Psoas muscle (tissue), 8 donors: ENCODE results near the gene FMNL2. TPM values are rescaled to one million over a fixed set of nuclear protein-coding genes. Genes with fewer than 3 reads are reported as not detected.

Experiments used
- ATAC-seq, 4 donors: fragments of 200-7000 bp; cut with Tn5 transposase; one replicate each; pipeline ENCODE4 v1.9.1; 2020; ENCODE audit warnings: moderate library complexity in 3 of 4, mild to moderate bottlenecking in 2 of 4
- DNase-seq, 2 donors: peaks; one replicate each; pipeline ENCODE4 v3.0.0-alpha.2; 2020
- H3K27ac ChIP-seq: fragments of 200-600 bp; one replicate; pipeline ENCODE4 v1.8.0; 2022
- H3K27me3 ChIP-seq, 3 donors: fragments of 200-600 bp in 1 of 3; one replicate each; pipeline versions ENCODE4 v1.6.1 to v1.8.0; 2013 to 2022; ENCODE audit warnings: low read length in 2 of 3, mild to moderate bottlenecking in 2 of 3, moderate library complexity in 1 of 3; ENCODE audit not compliant: insufficient read depth in 3 of 3
- H3K36me3 ChIP-seq, 2 donors: fragments of 200-600 bp in 1 of 2; one replicate each; pipeline versions ENCODE4 v1.6.1 to v1.8.0; 2013 to 2022; ENCODE audit warnings: low read depth in 1 of 2, mild to moderate bottlenecking in 1 of 2, moderate library complexity in 1 of 2; ENCODE audit not compliant: insufficient read depth in 1 of 2
- H3K4me1 ChIP-seq: fragments of 200-600 bp; one replicate; pipeline ENCODE4 v1.8.0; 2022
- H3K4me3 ChIP-seq: fragments of 200-600 bp; one replicate; pipeline ENCODE4 v1.8.0; 2022; ENCODE audit warnings: mild to moderate bottlenecking
- H3K9me3 ChIP-seq: fragments of 200-600 bp; one replicate; pipeline ENCODE4 v1.8.0; 2022
- WGBS, 3 donors: extraction: QIAGEN DNeasy Blood & Tissue Kit; methylation state at CpG; one replicate each; pipeline versions ENCODE4 v1.1.6 to v1.1.7; 2013; 5-methylcytosine and 5-hydroxymethylcytosine counted together
- intact Hi-C, 2 donors: fragments of 100-400 bp; cut with DNase I; formaldehyde crosslinking; loops; one replicate each; pipeline versions ENCODE4 v1.11.0 to v1.14.2; 2022
- polyA plus RNA-seq, 3 donors: library from polyadenylated mRNA; stranded (reverse); fragments of 200-250 nt; gene quantifications; one replicate each; pipeline ENCODE4 v1.2.3, GENCODE V29; 2013
- total RNA-seq, 4 donors: library from RNA; stranded (reverse); fragmentation: NEBNext Ultra II Directional in 2 of 4; extraction: Animal tissue kit (Norgen Biotek cat#: 25700) in 2 of 4; gene quantifications; one replicate each; pipeline versions ENCODE4 v1.2.1 to v1.2.4, GENCODE V29; 2021 to 2023
- TF ChIP-seq, protein P1 (sequence below): fragments of 200-600 bp; IDR thresholded peaks from one replicate; pipeline ENCODE4 v1.8.0; 2022; ENCODE audit warnings: antibody characterized with exemption
- donor health status: healthy with polysubstance abuse.
- donor health status: DM: no; HTN: no; CAD: no; lungs with moderate emphysema.
- donor health status: Bipolar disorder and iron deficiency.
- donor health status: healthy.
- donor health status: DM: yes; HTN: yes; CAD: no.
- donor health status: DM: no; HTN: no; CAD: no.
- donor health status: DM: no; HTN: no; CAD: no.
- donor health status: DM: yes; HTN: yes; CAD: no.

Gene FMNL2
- total and polyA plus RNA-seq, 7 donors: 6.6 to 18.2 (median 11.0) TPM

DNA sequence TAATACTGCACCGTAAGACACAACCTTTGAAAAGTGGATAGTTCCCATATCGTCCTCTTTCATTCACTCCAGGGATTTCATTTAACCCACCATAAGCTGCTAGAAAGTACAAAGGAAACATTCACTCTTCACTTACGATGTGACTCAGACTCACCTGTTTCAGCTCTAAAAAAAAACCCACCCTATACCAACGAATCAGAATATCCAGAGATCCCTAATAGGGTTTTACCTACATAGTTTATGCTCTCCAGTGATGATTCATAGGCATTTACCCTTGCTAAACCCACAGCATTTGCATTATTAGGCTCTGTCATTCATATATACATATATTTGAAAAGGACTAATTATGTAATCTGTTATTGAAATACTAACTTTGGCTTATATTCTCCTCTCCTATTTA lies 322.1 kb downstream of the FMNL2 start:
- Histone ChIP-seq H3K4me1 (no peaks in the 10 kb centered on the region), H3K9me3 (no peaks in the 10 kb centered on the region), H3K36me3 (peaks cover 3 to 91% of the 10 kb centered on the region in 2 donors), H3K27me3 (no peaks in the 10 kb centered on the region), H3K4me3 (no peak overlapping the region), H3K27ac (no peak overlapping the region)
- ATAC-seq: no peak
- TF ChIP-seq, protein P1, sequence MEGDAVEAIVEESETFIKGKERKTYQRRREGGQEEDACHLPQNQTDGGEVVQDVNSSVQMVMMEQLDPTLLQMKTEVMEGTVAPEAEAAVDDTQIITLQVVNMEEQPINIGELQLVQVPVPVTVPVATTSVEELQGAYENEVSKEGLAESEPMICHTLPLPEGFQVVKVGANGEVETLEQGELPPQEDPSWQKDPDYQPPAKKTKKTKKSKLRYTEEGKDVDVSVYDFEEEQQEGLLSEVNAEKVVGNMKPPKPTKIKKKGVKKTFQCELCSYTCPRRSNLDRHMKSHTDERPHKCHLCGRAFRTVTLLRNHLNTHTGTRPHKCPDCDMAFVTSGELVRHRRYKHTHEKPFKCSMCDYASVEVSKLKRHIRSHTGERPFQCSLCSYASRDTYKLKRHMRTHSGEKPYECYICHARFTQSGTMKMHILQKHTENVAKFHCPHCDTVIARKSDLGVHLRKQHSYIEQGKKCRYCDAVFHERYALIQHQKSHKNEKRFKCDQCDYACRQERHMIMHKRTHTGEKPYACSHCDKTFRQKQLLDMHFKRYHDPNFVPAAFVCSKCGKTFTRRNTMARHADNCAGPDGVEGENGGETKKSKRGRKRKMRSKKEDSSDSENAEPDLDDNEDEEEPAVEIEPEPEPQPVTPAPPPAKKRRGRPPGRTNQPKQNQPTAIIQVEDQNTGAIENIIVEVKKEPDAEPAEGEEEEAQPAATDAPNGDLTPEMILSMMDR: no peak
- DNase-seq: no peak
- WGBS, 3 donors: 78 to 85% (median 84%) methylated on average over 4 of the region's 4 CpGs
- intact Hi-C loops: no loop called here

DNA sequence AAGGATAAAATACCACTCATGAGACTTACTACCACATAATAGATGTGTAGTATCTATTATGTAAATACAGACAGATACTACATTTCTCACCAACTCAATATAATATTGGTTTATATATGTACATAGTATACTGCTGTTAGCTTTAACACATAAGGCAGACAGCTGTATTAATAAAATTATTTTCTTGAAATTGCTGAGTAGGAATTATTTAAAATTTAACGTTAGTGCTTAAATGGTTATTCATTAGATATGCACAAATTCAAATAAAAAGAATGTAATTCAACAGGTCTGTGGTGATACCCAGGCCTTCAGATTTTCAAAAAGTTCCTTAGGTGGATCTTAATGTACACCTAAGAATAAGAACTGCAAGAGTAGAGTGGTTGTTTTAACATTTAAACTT lies 323.2 kb downstream of the FMNL2 start:
- intact Hi-C loops: no loop called here
- 74 to 83% (median 79%) methylated on average over 1 of the region's 1 CpG for WGBS, 3 donors
- Histone ChIP-seq H3K4me3 (no peak overlapping the region), H3K36me3 (peaks cover 3 to 98% of the 10 kb centered on the region in 2 donors), H3K27me3 (no peaks in the 10 kb centered on the region), H3K4me1 (no peaks in the 10 kb centered on the region), H3K27ac (no peak overlapping the region), H3K9me3 (no peaks in the 10 kb centered on the region)
- DNase-seq: no peak
- no peak for ATAC-seq
- TF ChIP-seq, protein P1: no peak

DNA sequence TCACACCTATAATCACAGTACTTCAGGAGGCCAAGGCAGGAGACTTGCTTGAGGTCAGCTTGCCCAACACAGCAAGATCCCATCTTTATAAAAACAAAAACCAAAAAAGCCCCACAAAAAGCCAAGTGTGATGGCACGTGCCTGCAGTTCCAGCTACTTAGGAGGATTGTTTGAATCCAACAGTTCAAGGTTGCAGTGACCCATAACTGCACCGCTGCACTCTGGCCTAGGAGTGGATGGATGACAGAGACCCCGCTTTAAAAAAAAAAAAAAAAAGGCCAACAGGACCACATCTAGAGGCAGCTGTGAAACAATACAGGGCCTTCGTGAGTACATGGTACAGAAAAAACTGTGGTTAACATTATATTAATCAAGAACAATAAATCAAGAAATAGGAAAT lies 326.1 kb downstream of the FMNL2 start:
- Histone ChIP-seq H3K27ac (no peak overlapping the region), H3K4me1 (no peaks in the 10 kb centered on the region), H3K4me3 (no peak overlapping the region), H3K9me3 (no peaks in the 10 kb centered on the region), H3K27me3 (no peaks in the 10 kb centered on the region), H3K36me3 (peaks cover 6 to 98% of the 10 kb centered on the region in 2 donors)
- WGBS, 3 donors: 91 to 96% (median 95%) methylated on average over 4 of the region's 4 CpGs
- TF ChIP-seq, protein P1: no peak
- ATAC-seq (no peak), DNase-seq (no peak)
- intact Hi-C loops: no loop called here

DNA sequence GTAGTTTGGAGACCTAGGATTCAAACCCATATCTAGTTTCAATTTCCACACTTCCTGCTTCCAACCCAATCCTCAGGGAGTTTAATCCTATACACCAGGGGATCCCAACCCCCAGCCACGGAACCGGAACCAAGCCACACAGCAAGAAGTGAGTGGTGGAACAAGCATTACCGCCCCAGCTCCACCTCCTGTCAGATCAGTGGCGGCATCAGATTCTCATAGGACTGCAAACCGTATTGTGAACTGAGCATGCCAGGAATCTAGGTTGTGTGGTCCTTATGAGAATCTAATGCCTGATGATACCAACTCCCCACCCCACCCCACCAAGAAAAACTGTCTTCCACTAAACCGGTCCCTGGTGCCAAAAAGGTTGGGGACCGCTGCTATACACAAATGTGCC lies 329.8 kb downstream of the FMNL2 start:
- Histone ChIP-seq H3K4me1 (no peaks in the 10 kb centered on the region), H3K4me3 (no peak overlapping the region), H3K27me3 (no peaks in the 10 kb centered on the region), H3K36me3 (peaks cover 5 to 98% of the 10 kb centered on the region in 2 donors), H3K9me3 (no peaks in the 10 kb centered on the region), H3K27ac (no peak overlapping the region)
- WGBS, 3 donors: 86 to 88% (median 86%) methylated on average over 7 of the region's 7 CpGs
- no peak for DNase-seq
- intact Hi-C loops: no loop called here
- TF ChIP-seq, protein P1: no peak
- ATAC-seq: no peak

DNA sequence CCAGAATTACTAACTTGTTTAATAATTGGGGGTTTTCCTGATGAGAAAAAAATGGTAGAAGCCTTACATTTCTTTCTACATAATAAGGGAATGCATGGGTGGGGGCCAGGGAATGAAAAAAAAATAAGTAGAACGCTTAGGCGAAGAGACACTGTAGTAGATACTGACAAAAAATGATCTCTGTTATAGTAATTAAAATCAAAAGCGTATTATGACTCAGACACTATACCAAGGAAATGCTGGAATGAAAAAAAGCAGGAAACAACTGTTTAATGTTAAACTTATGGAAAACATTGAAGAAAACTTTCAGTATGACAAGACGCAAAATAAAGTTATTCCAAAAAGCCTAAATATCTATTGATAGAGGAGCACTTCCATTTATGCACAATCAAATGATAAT lies 339.4 kb downstream of the FMNL2 start:
- no peak for DNase-seq
- no peak for ATAC-seq
- Histone ChIP-seq H3K4me3 (no peak overlapping the region), H3K9me3 (no peaks in the 10 kb centered on the region), H3K27ac (no peak overlapping the region), H3K36me3 (peaks cover 2 to 100% of the 10 kb centered on the region in 2 donors), H3K4me1 (no peaks in the 10 kb centered on the region), H3K27me3 (no peaks in the 10 kb centered on the region)
- TF ChIP-seq, protein P1: no peak
- intact Hi-C loops: no loop called here
- 75 to 88% (median 83%) methylated on average over 4 of the region's 4 CpGs for WGBS, 3 donors
